ENCODE data around the gene ITPK1.

- TF ChIP-seq EZH2 (IDR thresholded peaks at IDR 0.05; ENCODE audit: borderline replicate concordance, low read depth, low read length, poor library complexity, severe bottlenecking) (no peak), CTCF (conservative IDR thresholded peaks at IDR 0.05; ENCODE audit: low read depth, low read length) (no peak)
These were observed 66.4 kb downstream of the ITPK1 start for GRCh38 chr14:93049315-93049714.

Measured in A673 (cell line).